H1 (cell line): ENCODE measurements around the gene CLIP3. TPM values are rescaled to one million over a fixed set of nuclear protein-coding genes. Genes with fewer than 3 reads are reported as not detected.

Experiments used
- CBX5 ChIP-seq: fragments of 300-800, 300-1000 bp; sonication (generic); IDR thresholded peaks from 2 replicates; pipeline ENCODE4 v1.7.1; 2016; ENCODE audit warnings: antibody characterized with exemption, low read length, low read depth
- GABPA ChIP-seq: IDR thresholded peaks from 2 replicates; pipeline ENCODE4 v1.6.1; 2011; ENCODE audit warnings: mild to moderate bottlenecking, low read length, moderate library complexity, borderline replicate concordance; ENCODE audit not compliant: insufficient read depth
- RNF2 ChIP-seq: fragments of 200-900, 300-1000 bp; sonication (generic); IDR thresholded peaks from 2 replicates; pipeline ENCODE4 v1.7.1; 2016; ENCODE audit warnings: borderline replicate concordance, low read depth, mild to moderate bottlenecking, antibody characterized with exemption, low read length; ENCODE audit not compliant: poor library complexity, severe bottlenecking; ENCODE audit errors: missing control alignments
- RXRA ChIP-seq: IDR thresholded peaks from 2 replicates; pipeline ENCODE4 v1.6.1; 2011; ENCODE audit warnings: low read depth, mild to moderate bottlenecking, low read length, moderate library complexity; ENCODE audit not compliant: insufficient read depth
- SUZ12 ChIP-seq: fragments of 200-600 bp; sonication (generic); IDR thresholded peaks from 2 replicates; pipeline ENCODE4 v1.6.1; 2012; ENCODE audit warnings: mild to moderate bottlenecking, inconsistent platforms, low read length, moderate library complexity, mixed read lengths
- polyA plus RNA-seq, 7 experiments: library from polyadenylated mRNA; depleted of rRNA in 3 of 7; stranded (reverse) in 5 of 7; unstranded in 2 of 7; fragments of >200 nt in 5 of 7; fragments of 200-250 nt in 2 of 7; gene quantifications; 1 replicate in 5 of 7; 2 replicates in 1 of 7; 4 replicates in 1 of 7; pipeline versions ENCODE4 v1.2.1 to v1.2.3, GENCODE V29; 2011 to 2013; ENCODE audit warnings: missing spikeins in 2 of 7, mixed read lengths in 2 of 7
- total RNA-seq: library from RNA; stranded (reverse); fragmentation: NEBNext Ultra II Directional; extraction: Animal tissue kit (Norgen Biotek cat#: 25700); gene quantifications from 2 replicates; pipeline ENCODE4 v1.2.1, GENCODE V29; 2021

CLIP3 gene
- total and polyA plus RNA-seq, 2 of the 8 experiments (the other 6 are each of a cell fraction or from before 2014, with no cell fraction given) = 5.9 to 21.7 TPM

GRCh38 chr19:35988824-35989223, 43.8 kb downstream of the CLIP3 start (continued):
- TF ChIP-seq CBX5 (no peak), RXRA (no peak), GABPA (no peak), SUZ12 (no peak), RNF2 (no peak)
